Coronary artery (tissue), 2 donors: ENCODE data around the gene OOEP.

ENCODE experiments used
- DNase-seq: peaks from one replicate; pipeline ENCODE4 v3.0.0-alpha.2; 2017; ENCODE audit warnings: low spot score
- H3K27ac ChIP-seq, 2 donors: fragments of 200-600 bp; sonication (generic); one replicate each; pipeline ENCODE4 v1.5.1; 2016 to 2019
- H3K4me3 ChIP-seq: fragments of 200-600 bp; sonication (generic); 2 replicates; pipeline ENCODE4 v1.5.1; 2016; ENCODE audit warnings: mild to moderate bottlenecking, moderate library complexity
- CTCF ChIP-seq: fragments of 200-600 bp; sonication (generic); IDR thresholded peaks from one replicate; pipeline ENCODE4 v1.5.1; 2019; ENCODE audit warnings: antibody characterized with exemption

Gene OOEP

GRCh38 chr6:73367761-73368355, 1.8 kb downstream of the OOEP start:
- H3K27ac ChIP-seq: no peak overlapping the region
- DNase-seq: no peak
- no peak overlapping the region for H3K4me3 ChIP-seq
- TF ChIP-seq CTCF: no peak

GRCh38 chr6:73364549-73364948, 5.1 kb downstream of the OOEP start:
- TF ChIP-seq CTCF: no peak
- no peak overlapping the region for H3K4me3 ChIP-seq
- no peak overlapping the region for H3K27ac ChIP-seq
- no peak for DNase-seq

- no peak for TF ChIP-seq CTCF
- DNase-seq: no peak
- no peak overlapping the region for H3K27ac ChIP-seq
- no peak overlapping the region for H3K4me3 ChIP-seq
Measured at GRCh38 chr6:73364121-73364520, 5.6 kb downstream of the OOEP start.

- no peak for TF ChIP-seq CTCF
- Histone ChIP-seq H3K27ac (no peak overlapping the region), H3K4me3 (no peak overlapping the region)
- no peak for DNase-seq
Measured at GRCh38 chr6:73363537-73363875, 6.2 kb downstream of the OOEP start.

- no peak for DNase-seq
- H3K27ac ChIP-seq: no peak overlapping the region
- H3K4me3 ChIP-seq: no peak overlapping the region
- no peak for TF ChIP-seq CTCF
Measured at GRCh38 chr6:73362869-73363536, 6.7 kb downstream of the OOEP start.

- DNase-seq: no peak
- Histone ChIP-seq H3K4me3 (no peak within 1 kb of the TSS), H3K27ac (no peak within 1 kb of the TSS)
- no peak for TF ChIP-seq CTCF
Measured at GRCh38 chr6:73362358-73362757, 7.3 kb downstream of the OOEP start, which contains the start of gene KHDC3L. KHDC3L (plus strand) TSS chr6:73362658; CDS start chr6:73362730, 72 bp downstream.
